Activated T-helper 9 cell treated with anti-CD3 and anti-CD28 coated beads, Interleukin-2, amount 50 U/mL, for 16 hours (primary cell): ENCODE measurements around the gene IRF7.

ENCODE experiments used
- DNase-seq: peaks from one replicate; pipeline ENCODE4 v3.0.0-alpha.2; 2020; ENCODE audit warnings: low read depth

IRF7 gene

DNA sequence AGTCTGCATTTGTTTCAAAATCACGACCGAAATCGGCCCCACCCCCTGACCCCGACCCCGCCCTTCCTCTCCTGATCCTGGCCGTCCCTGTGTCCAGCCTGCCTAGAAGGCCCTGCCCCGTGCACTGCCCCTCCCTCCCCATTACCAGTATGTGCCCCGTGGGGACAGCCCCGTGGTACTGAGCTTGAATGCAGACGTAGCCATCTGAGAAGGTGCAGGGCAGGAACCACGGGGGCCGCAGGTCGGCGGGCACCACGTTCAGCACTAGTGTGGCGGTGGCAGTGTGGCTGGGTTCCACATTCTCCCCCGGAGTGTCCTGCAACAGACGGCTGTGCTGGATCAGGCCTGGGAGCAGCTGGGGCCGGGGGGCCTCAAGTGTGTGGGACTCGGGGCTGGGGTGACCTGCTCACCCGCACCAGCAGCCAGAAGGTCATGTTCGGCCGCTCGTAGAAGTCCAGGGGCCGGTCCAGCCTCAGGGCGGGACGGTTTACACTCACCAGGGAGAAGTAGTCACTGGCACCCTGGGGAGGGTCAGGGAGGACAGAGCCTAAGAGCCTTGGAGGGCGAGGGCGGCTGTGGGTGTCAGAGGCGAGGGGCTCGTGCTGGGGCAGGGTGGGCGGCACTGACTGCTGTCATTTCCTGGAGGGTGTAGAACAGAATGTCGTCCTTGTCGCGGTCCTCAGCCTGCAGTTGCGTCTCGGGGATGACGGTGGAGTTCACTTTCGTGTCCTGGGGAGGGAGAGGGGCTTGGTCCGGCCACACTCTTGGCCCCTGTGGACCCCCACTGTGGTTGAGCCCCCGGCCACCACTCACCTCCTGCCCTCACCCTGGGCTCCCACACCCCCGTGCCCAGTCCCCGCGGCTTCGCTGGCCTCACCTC is 5.4 kb upstream of the IRF7 start:
- DNase-seq: no peak

DNA sequence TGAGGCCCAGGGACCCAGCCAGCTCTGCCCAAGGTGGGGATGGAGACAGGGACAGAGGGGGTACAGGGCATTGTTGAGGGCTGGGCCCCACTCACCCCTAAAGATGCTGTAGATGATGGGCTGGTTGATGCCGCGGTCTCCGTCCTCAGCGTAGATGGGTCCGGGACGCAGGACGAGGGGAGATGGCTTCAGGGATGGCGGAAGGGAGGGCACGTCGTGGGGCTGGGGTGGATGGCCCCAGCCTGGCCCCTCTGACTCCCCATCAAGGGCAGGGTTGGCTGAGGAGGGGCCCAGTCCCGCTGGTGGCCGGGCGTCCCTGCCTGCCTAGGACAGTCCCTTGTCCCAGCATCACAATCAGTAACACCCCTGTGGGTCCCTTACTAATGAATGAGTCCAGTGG is 4.5 kb upstream of the IRF7 start:
- no peak for DNase-seq

DNA sequence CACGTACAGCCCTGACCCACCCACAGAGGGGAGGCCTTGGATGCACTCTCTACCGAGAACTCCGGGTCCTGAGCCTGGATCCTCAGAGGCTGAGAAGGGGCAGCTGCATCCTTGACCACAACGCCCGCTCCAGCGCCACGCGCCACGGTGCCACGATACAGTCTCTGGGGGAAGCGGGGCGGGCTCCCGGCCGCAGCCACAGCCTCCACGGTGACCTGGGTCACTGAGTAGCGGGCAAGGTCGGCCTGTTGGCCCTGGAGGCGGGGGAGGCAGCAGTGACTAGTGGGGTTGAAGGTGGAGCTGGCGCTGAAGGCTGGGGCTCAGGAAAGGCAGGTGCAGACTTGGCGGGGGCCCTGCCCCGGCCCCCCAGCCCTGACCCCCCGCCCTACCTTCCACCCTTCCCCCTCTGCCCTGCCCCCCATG is 3.9 kb upstream of the IRF7 start:
- no peak for DNase-seq

DNA sequence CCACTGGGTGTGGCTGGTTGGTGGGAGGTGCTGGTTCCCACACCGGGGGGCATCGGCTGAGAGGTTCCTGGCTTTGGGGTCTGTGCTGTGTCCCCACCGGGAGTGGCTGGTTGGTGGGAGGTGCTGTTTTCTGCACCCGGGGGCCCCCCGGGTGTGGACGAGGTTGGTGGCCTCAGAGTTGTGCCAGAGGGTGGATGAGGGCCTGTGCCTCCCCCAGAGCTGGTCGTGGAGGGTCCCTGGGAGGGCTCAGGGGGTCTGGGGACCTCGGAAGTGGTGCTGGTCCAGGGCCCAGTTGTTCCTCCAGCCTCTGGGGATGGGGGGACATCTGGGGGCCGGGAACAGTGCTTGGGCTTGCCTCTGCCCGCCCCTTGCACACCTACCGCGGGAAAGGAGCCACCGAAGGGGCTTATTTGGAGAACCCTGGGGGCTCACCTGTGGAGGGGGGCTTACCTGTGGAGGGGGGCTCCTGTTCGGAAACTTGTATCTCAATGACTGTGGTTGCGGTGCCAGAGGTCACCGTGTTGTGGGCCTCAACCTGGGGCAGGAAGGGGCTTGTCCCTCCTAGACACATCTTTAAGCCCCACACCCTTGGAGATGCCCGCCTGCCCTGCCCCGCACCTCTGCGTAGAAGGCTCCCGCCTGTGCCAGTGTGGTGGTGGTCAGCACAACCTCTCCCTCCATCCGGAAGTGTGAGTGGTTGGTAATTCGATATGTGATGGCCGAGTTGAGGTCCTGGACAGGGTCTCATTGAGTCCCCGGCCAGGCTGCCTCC is 3.3 kb upstream of the IRF7 start:
- no peak for DNase-seq

DNA sequence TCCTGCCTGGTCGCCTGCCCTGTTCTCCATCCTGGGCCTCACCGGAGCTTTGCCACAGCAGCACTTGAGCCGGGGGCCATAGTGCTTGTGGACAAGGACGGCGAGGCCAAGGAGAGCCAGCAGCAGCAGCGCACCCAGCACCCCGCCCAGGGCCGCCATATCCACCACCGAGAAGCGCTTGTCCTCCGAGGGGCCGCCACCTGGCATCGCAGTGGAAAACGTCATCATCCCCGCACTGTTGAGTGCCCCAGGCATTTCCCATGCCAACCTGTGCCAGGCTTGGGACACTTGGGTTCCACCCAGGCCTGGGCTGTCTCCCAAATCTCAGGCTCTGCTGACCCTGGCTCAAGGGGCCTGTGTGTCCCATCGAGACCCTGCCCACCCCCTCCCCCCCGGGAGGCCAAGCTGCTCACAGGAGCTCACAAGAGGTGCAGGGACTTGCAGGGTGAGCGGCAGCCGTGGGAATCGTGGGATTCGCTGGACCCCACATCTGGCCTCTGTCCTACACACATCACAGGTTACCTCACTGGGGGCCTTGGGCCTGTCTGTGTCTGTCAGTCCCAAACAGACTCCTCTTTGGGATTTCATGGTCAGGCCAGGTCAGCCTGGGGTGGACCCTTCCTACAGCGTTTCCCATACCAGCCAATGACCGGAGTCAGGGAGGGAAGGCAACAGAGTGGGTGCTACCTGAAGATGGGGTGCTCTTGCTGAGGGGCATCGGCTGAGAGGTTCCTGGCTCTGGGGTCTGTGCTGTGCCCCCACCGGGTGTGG is 2.3 kb upstream of the IRF7 start:
- no peak for DNase-seq

DNA sequence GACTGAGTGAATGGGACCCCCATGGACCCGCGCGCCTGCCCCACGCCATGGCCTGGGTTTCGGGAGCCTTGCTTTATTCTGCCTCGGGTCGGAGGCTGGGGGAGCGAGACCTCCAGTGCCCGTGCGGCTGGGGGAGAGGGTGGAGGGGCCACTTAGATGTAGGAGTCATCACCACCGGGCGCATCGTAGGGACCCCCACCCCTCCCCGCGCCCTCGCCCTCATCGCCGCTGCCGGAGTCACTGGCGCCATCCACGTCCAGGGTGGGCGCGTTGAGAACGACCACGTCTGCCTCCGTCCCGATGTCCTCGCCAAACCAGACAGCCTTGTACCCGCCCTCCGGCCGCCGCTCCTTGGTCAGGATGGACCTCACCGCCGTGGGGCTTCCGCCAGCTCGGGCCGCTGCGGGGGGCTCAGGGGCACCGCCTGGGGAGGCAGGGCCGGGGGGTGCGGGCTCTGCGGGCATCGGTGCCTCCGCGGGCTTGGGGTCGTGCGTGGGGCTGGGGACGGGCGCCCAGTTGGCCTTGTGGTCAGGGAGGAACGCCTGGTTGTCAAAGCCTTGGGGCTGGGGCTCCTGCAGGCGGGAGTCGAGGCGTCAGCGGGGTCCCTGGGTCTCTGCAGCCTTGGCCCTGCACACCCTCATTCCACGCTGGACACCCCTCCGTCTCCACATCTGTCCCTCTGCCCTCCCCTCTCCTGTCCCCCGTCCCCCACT is 1.6 kb upstream of the IRF7 start:
- no peak for DNase-seq

DNA sequence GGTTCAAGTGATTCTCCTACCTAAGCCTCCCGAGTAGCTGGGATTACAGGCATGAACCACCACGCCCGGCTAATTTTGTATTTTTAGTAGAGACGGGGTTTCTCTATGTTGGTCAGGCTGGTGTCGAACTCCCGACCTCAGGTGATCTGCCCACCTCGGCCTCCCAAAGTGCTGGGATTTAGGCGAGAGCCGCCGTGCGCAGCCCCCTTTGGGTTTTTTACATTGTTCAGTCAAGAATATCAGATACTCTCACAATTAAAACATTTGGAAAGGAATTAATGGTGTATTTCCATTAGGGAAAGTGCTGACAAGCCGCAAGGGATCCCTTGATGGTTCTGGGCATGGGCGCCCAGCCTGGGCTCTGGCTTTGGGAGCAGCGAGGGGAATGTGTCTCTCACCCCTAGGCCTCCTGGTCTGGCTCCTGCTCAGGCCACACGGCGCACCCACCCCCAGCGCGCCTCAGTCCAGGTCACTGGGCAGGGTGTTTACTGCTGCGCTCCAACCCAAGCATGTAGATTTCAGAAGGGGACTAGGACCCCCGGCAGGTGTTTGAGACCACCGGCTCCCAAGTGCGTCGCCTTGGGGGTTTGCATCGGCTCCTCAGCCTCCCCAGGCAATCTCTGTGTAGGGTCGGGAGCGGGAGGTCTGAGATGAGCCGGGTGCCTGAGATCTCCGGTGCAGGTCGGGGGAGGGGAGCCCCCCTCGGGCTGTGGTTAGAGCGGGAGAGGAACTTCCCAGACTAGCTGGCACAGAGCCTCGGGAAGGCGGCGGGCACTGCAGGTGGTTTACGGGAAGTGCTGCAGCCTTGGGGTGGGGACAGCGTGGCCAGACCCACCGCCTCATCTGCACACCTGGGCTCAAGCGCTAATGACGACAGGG is 809 bp upstream of the IRF7 start:
- DNase-seq: no peak

DNA sequence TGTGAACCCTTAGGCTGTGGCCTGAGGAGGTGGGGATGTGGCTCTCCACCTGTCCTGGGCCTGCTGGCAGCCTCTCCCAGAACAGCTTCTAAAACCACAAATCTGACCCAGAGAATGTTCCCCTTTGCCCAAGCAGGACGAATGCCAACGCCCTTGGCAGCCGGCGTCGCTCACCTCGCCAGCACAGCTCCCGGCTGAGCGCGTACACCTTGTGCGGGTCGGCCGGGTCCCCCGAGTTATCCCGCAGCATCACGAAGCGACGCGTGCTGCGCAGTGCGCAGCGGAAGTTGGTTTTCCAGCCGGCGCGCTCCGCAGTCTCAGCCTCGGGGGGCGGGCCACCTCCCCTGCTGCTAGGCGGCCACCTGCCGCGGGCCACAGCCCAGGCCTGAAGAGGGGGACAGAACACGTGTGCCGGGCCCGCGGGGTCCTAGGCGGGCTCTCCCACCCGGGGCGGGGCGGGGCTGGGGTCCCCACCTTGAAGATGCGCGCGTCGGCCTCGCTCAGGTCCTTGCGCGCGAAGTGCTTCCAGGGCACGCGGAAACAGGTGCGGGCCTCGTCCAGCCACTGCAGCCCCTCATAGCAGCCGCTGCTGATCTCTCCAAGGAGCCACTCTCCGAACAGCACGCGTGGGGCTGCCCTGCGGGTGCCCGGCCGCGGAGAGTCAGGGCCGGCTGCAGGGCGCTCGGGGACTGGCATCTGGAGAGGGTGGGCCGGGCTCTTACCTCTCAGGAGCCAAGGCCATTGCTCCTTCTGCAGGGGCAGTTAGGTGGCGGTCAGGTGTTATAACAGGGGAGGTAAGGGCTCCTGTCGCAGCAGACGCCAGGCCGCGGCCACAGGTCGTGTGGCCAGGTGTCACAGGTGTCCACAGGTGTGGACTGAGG is 887 bp downstream of the IRF7 start:
- no peak for DNase-seq

DNA sequence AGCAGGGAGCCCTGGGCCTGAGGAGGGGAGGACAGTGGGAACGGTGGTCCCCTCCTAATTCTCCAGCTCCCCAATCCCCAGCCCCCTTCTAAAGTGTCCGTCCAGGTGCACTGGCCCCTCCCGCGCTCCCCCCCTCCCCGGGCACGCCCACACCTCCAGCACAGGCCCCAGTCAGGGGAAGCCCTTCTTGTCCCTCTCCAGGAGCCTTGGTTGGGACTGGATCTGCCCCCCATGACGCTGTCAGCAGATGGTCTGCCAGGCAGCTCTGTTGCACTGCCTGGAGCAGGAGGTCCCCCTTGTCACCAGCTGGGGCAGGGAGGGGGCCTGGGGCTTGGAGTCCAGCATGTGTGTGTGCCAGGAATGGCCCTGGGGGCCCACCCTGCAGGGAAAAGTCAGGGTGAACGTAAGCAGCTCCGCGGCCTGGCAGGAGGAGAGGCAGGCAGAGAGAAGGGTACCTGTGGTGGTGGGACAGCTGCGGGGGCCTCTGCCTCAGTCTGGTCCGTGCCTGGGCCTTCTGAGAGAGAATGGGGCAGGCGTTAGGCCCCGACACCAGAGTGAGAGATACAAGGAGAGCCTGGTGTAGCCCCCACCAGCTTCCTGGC is 1.6 kb downstream of the IRF7 start:
- DNase-seq: no peak

DNA sequence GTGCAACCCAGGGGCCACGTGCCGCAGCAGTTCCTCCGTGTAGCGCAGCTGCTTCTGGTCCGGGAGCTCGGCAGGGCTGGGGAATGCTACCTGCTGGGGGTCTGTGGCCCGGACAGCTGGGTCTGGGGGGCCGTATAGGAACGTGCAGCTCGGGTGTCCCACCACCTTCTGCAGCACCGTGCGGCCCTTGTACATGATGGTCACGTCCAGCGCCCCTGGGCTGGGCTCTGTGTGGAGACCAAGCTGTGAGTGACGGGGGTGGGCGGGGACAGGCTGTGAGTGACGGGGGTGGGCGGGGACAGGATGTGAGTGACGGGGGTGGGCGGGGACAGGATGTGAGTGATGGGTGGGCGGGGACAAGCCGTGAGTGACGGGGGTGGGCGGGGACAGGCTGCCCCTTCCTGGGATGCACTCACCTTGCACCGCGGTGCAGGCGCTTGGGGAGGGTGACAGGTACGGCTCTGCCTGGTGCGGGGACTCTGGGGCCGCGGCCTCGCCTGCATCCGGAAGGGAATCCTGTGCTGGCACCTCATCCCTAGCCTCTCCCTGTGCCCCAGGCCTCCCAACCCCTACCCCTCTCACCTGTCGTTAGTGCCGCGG is 2.3 kb downstream of the IRF7 start:
- DNase-seq: peak; percentile 79

DNA sequence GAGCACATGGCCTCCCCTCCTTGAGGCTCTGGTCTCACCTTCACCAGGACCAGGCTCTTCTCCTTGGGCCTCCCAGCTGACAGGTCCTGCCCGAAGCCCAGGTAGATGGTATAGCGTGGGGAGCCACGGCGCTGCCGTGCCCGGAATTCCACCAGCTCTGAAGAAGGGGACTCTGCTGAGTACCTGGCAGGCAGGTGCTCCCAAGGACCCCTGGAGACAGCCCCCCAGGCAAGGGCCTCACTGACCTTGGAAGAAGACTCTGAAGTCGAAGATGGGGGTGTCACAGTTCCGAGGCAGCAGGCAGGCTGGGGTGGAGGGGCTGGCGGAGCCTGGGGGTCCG is 2.8 kb downstream of the IRF7 start:
- DNase-seq: no peak

DNA sequence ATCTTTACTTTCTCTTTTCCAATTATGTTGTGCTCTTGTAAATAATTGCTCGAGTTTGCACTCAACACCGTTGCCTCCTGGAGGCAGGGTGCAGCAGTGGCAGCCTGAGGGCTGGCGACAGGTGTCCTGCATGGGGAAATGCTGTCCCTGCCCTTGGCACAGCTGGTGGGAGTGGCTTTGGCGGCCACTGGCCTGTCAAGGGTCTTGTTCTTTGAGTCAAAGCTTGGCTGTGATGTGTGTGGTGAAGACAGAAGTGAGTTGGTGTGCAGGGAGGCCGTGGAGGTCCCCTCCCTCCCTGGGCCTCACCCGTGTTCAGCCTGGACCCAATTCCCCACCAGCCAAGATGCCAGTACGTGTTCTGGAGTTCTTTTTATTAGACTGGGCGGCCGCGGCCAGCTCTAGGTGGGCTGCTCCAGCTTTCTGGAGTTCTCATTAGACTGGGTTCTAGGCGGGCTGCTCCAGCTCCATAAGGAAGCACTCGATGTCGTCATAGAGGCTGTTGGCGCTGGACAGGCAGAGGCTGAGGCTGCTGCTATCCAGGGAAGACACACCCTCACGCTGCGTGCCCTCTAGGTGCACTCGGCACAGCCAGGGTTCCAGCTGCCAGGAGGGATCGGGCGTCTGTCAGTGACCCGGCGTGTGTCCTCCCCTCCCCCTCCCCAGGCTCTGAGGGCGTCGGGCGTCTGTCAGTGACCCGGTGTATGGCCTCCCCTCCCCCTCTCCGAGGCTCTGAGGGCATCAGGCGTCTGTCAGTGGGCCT is 3.4 kb downstream of the IRF7 start:
- no peak for DNase-seq

DNA sequence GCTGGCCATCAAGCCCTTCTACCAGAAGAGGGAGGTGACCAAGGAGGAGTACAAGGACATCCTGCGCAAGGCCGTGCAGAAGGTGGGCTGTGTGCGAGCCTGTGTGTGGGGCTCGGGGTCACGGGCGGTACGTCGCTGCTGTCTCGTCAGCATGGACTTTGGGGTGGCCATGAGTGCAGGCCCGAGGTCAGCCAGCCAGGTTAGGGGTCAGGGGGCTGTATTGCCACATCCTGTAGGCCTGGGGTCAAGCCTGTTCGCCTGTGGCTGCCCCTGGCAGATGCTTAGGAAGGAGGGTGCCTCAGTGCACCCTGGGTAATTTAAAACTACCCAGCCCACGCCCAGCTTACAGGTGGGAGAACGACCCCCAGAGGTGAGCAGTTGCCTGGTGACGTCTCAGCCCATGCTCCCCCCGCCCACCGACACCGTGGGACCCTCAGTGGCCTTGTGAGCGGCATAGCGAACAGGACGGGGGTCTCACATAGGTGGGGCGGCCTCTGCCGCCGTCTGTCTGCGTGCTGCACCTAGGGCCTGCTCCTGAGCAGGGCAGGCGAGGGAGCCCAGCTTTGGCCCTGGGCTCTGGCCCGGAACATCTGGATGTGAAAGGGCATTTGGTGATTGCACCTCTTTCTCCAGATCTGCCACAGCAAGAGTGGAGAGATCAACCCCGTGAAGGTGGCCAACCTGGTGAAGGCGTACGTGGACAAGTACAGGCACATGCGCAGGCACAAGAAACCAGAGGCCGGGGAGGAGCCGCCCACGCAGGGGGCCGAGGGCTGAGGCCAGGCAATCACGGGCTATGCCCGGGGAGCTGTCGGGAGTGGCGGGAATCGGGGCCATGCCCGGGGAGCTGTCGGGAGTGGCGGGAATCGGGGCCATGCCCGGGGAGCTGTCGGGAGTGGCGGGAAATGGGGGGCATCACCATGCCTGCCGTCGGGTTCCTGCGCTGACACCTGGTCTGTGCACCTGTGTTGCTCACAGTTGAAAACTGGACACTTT is 4.5 kb downstream of the IRF7 start:
- DNase-seq: no peak

DNA sequence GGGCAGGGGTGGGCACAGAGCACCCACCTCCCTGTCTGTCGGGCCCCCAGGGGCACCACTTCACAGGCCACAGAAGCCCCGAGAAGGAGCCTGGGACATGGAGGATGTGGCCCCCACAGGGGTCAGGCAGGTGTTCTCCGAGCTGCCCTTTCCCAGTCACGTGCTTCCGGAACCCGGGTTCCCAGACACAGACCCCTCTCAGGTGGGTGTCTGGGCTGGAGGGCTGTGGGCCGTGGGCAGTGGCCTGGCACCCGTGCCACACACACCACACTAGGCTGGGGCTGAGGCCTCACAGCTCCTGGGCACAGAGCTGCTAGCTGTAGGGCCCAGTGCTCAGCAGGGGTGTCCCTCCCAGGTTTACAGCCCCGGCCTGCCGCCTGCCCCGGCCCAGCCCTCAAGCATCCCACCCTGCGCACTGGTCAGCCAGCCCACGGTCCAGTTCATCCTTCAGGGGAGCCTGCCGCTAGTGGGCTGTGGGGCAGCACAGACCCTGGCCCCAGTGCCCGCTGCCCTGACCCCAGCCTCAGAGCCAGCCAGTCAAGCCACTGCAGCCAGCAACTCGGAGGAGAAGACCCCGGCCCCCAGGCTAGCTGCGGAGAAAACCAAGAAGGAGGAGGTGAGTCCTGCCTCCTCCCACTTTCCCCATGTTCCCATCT is 5.5 kb downstream of the IRF7 start:
- DNase-seq: no peak

DNA sequence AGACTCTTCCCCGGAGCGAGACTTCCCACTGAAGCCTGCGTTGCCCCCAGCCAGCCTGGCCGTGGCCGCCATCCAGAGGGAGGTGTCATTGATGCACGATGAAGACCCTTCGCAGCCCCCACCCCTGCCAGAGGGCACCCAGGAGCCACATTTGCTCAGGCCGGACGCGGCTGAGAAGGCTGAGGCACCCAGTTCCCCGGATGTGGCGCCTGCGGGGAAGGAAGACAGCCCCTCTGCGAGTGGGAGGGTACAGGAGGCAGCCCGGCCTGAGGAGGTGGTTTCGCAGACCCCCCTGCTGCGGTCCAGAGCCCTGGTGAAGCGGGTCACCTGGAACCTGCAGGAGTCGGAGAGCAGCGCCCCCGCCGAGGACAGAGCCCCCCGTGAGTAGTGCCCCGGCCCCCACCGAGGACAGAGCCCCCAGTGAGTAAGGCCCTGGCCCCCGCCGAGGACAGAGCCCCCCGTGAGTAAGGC is 6.4 kb downstream of the IRF7 start:
- DNase-seq: no peak

DNA sequence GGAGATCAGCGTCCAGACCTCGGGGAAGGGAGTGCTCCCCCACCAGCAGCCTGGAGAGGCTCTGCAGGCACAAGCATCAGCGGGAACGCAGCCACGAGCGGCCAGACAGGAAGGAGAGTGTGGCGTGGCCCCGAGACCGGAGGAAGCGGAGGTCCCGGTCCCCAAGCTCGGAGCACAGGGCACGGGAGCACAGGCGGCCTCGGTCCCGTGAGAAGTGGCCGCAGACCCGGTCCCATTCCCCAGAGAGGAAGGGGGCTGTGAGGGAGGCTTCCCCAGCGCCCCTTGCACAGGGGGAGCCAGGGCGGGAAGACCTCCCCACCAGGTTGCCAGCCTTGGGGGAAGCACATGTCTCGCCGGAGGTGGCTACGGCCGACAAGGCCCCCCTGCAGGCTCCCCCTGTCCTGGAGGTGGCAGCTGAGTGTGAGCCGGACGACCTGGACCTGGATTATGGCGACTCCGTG is 6.9 kb downstream of the IRF7 start:
- no peak for DNase-seq
